Activated T-cell treated with anti-CD3 and anti-CD28 coated beads for 4 hours (primary cell): ENCODE data around the gene PML.

ENCODE experiments used
- DNase-seq: peaks from one replicate; pipeline ENCODE4 v3.0.0-alpha.2; 2020

PML gene

DNA sequence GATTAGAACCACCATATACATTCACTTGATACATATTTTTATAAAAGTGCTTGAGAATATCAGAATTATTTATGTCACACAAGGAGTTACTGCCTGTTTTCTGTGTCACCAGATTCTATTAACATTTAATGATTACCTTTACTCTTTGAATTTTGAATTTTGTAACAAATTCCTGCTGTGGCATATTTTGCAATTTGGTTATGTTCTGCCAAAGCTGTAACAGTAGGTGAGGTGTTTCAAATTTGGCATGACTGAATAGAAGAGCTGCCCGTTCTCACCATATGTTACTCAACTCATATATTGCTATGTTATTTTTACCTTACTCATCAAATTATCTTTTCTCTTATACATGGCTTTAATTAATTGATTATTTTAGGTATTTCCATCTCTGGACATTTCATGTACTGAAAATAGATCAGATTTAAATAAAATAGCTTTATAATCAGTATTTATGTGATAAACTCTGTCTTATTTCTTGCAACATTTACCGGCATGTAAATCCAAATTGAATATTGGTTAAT is 18.9 kb downstream of the PML start:
- DNase-seq, result no peak

DNA sequence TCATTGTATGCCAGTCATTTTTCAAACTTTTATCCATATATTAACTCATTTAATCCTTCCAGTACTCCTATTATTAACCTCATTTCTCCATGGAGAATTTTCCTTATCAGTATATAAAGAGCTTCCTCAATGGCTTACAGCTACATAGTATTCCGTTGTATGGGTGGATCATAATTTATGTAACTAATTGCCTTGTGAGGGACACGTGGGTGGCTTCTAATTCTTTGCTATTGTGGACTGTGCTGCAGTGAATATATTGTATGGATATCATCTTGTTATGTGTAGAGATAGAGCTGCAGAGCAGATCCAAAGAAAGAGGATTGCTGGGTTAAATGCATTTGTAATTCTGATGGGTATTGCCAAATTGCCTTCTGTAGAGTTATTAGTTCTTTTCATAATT is 25.2 kb downstream of the PML start:
- no peak for DNase-seq

DNA sequence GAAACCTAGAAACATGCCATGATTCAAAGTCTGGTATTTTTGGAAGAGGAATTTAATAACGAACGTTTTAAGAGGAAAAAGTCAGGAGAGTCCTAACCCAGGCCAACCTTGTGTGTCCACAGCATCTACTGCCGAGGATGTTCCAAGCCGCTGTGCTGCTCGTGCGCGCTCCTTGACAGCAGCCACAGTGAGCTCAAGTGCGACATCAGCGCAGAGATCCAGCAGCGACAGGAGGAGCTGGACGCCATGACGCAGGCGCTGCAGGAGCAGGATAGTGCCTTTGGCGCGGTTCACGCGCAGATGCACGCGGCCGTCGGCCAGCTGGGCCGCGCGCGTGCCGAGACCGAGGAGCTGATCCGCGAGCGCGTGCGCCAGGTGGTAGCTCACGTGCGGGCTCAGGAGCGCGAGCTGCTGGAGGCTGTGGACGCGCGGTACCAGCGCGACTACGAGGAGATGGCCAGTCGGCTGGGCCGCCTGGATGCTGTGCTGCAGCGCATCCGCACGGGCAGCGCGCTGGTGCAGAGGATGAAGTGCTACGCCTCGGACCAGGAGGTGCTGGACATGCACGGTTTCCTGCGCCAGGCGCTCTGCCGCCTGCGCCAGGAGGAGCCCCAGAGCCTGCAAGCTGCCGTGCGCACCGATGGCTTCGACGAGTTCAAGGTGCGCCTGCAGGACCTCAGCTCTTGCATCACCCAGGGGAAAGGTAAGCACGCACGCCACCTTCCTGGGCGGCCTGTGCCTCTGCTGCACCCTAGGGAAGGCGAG is 28.4 kb downstream of the PML start:
- no peak for DNase-seq

DNA sequence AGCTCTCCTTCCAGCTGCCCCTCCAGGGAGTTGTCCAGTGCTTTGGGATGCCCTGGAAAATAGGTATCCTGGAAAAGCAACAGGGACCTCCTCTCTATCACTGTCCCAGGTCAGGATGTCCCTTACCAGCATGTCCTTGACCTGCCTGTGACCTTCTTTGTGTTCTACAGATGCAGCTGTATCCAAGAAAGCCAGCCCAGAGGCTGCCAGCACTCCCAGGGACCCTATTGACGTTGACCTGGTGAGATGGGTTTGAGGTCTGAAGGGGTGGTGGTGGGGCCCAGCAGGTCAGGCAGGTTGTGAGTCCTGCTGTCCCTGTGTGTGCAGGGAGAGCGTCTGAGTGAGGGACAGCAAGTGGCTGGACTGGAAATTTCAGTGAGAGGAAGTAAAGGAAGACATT is 30.2 kb downstream of the PML start:
- DNase-seq, result no peak

DNA sequence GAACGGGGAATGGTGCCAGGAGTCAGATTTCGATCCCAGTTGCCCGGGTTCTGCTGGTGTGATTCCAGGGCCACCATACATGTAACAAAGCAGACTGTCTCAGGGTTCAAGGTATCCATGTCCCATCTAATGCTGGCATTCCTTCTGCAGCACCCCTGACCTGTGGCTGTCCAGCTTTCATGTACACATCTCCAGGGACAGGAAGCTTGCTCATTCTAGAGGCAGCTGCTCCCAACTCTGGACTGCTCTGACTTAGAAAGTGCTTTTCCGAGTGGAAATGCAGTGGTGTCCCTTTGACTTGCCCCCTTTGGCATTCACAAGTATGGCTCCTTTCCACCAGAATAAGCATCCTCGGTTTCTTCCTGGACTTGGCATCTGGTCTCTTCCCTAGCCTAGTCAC is 30.9 kb downstream of the PML start:
- DNase-seq, result no peak

DNA sequence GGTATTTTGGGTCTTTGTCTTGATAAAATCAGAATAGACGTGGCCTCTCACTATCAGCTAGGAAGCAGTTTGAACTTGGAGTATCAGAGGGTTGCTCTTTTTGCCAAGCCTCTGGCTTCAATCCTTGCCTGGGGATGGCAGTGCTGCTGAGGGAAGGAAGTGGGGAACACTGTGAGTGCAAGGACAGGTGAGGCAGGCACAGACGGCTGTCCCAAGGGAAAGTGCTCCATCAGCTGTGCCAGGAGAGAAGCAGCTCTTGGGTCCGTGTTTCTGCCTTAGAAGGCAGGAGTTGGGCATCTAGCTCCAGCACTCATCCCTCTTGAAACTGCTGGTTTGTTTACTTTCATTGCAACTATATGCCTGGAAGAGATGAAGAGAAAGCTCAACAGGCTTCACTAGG is 33.2 kb downstream of the PML start:
- DNase-seq, result no peak

DNA sequence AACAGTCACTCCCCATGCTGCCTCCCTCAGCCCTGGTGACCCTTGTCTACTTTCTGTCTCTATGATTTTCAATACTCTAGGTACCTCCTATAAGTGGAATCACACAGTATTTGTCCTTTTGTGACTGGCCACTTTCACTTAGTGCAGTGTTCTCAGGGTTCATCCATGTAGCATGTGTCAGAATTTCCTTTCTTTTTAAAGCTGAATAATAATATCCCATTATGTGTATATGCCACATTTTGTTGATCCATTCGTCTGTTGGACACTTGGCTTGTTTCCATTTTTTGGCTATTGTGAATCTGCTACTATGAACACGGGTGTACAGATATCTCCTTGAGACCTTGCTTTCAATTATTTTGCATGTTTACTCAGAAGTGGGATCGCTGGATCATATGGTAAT is 34.1 kb downstream of the PML start:
- DNase-seq, result no peak

DNA sequence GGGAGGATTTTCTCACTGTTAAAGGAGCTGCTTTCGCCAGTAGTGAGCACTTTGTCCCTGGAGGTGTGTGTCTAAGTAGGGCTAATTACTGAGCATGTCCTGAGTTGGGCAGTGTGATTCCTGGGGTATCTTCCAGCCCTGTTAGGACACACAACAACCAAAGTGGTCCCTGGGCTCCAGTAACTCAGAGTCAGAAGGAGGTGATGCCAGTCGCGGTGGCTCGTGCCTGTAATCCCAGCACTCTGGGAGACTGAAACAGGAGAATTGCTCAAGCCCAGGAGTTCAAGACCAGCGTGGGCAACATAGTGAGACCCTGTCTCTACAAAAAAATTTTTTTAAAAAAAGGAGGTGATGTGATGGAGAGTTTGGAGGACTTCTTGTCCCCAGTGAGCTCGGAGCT is 37.5 kb downstream of the PML start:
- DNase-seq, result no peak

DNA sequence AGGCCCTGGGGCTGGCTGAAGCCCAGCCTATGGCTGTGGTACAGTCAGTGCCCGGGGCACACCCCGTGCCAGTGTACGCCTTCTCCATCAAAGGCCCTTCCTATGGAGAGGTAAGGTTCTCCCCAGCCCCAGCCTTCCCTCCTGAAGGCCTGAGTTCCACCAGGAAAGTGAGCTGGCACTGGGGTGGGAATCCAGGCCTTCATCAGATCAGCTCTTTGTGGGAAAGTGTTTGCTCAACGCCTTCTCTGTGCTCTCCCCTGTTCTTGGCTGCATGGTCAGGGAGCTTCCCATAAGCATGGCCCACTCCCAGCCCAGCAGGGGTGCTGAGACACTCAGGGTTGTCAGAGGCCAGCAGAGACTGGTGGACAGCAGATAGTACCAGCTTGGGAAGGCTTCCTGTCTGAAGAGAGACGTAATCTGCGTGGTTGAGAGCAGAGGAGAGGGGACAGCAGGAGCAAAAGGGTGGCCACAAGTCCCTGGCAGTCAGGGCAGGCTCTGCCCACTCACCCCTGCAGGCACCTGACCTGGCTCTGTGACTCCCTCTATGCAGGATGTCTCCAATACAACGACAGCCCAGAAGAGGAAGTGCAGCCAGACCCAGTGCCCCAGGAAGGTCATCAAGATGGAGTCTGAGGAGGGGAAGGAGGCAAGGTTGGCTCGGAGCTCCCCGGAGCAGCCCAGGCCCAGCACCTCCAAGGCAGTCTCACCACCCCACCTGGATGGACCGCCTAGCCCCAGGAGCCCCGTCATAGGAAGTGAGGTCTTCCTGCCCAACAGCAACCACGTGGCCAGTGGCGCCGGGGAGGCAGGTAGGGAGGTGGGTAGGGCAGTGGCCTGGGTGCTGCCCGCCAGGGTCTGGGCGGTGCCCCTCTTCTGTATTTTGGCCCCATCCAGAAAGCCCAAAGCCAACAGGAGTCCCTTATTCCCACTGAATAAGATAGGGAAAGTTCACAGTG is 38.4 kb downstream of the PML start:
- DNase-seq, result no peak

DNA sequence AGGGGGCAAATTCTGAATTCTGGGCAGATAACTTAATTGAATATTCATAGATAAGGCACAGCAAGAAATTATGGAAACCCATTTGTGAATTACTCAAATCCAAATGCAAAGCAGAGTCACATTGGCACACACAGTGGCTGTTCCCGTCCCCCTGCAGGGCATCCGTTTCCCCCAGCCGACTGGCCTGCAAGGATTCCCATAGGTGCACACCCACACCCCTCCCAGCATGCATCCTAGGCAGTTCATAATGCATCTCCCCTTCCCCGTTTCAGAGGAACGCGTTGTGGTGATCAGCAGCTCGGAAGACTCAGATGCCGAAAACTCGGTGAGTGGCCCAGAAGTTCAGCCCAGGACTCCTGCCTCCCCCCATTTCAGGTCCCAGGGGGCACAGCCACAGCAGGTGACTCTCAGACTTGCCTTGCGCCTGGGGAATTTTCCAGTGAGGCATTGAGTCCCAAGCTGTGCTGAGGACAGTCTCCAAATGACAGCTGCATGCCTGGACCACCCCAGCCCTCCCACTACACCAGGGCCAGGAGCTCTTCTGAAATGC is 39.8 kb downstream of the PML start:
- DNase-seq, result no peak

DNA sequence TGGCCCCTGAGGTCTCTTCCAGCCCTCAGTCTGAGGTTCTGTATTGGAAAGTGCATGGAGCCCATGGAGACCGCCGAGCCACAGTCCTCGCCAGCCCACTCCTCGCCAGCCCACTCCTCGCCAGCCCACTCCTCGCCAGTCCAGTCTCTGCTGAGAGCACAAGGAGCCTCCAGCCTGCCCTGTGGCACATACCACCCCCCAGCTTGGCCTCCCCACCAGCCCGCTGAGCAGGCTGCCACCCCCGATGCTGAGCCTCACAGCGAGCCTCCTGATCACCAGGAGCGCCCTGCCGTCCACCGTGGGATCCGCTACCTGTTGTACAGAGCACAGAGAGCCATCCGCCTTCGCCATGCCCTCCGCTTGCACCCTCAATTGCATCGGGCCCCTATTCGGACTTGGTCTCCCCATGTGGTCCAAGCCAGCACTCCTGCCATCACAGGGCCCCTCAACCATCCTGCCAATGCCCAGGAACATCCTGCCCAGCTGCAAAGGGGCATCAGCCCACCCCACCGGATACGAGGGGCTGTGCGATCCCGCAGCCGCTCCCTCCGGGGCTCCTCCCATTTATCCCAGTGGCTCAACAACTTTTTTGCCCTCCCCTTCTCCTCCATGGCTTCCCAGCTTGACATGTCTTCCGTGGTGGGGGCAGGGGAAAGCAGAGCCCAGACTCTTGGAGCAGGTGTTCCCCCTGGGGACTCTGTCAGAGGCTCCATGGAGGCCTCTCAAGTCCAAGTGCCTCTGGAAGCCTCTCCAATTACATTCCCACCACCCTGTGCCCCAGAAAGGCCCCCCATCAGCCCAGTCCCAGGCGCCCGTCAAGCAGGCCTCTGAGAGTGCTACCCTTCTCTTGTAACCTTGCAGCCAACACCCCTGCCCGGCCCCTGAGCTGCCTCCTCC is 40.9 kb downstream of the PML start:
- no peak for DNase-seq

DNA sequence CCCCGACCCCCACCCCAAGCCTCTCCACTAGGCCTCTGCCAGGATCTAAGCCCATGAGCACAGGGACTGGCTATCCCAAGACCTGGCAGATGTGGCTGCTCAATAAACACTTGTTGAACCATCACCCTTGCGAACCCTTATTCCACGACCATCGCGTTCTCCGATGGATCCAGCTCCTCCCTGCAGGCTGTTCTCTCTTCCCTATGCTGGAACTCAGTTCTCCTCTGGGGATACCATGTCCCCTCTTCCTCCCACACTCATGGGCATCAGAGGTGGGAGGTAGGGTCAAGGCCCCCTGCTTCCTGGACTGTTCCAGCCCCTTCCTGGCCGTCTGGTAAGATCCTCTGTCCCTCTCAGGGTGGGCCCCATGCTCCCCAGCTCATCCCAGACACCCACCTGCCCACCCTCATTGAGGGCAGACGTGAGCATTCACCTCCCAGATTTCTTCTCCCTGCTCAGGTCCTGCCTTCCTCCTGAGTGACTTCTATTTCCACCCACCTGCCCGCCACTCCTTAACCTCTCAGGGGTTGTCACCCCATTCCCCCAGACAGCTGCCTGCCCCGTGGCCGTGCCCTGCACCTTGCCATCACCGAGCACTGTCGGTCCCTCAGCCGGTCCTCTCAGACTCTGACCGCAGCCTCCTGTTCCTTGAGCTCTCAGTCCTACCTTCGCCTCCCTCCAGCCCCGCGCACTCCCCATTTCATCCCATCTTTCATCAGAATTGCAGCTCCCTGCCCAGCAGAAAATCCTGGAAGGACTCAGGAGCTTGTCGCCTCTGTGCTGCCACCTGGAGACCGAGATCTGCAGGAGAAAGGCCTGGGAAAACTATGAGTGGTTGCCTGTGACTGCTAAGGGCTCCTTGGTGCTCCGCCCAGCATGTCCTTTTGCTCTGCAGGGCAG is 42.0 kb downstream of the PML start:
- DNase-seq, result no peak

DNA sequence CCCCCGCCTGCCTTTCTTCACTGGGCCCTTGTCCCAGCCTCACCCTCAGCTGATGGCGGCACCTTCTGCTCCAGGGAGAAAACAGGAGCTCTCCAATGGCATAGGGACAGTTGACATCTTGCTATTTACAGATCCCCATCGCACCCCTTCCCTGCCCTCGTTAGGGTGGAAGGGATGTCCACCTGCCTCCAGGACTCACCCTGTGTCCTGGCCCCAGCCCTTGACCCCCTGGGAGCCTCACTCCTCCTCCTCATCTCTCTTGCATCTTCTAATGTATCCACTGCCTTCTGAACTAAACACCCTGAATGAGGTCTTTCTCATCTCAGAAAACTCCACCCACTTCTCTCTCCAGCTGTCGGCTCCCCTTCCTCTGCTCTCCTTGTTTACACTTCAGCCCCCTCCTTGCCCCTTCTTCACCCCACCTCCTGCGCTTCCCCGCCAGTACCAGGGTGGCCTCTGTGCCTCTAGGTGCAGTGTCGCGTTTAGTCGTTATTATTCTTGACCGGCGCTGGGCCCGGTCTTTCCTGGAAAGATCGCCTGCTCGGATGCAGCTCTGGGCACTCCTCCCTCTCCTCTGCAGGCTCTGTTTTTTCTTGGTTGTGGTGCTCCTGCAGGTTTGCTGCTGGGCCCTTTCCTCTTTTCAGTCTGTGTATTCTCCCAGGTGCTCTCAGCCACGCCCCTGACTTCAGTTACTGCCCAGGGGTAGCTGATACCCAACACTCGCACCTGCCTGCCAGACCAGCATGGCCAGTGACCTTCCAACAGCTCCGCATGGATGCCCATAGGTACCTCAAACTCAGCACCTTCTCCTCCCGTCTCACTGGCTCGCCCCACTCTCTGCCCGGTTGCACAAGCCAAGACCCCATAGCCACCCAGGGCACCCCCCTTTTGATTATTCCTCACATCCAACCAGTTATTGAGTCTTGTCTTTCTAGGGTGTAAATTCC is 42.9 kb downstream of the PML start:
- DNase-seq, result no peak

DNA sequence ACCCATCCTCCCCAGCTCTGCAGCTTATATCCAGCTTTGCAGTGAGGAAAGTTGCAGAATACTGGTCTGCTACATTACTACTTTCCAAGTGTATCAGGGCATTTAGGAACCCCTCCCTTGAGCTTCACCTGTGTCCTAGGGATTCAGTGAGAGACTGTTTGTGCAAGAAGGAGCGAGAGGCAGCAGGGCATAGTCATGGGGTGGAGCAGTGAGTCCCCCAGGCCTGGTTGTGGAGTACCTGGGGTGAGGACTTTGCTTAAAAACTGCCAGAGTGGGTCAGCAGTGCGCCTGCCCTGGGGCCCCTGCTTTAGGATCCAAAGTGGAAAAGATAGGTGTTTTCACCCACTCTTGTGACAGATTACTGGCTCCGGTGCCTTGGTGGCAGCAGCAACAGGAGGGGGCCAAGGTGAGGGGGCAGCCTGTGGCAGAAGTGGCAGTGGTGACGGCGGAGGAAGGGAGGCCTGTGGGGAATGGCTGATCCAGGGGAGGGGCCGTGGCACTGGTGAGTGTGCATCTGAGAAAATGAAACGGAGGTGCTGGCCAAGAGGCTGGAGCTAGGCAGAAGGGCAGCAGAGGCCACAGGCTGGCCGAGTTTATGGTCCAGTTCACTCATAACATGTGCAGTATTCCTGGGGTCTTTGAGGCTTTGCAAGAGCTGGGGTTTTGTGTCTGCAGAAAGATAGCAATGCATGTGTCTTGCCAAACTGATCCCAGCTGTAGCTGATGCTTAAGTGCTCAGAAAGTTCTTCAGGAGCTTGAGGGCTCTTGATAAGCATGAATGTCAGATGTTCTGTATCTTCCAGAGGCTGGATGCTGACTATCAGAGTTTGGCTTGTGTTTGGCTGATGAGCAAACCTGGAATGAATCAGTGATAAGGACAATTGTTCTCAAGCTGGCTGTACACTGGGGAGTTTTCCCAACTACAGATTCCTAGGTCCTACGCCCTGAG is 44.5 kb downstream of the PML start:
- DNase-seq, result no peak

DNA sequence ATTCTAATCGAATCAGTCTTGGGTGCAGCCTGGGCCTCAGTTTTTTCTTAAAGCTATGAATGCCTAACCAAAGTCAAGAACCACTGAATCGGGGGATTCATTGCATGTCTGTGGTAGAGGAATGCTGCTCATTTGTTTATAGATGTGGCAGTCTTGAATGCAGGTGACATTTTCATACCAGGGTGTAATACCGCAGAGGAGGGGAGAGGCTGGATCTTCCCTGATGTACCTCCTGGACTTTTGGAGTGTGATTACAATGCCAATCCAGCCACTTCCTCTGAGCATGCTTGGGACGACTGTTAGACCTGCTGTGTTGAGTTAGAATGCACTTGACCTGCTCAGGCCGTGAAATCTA is 45.1 kb downstream of the PML start:
- DNase-seq, result no peak

DNA sequence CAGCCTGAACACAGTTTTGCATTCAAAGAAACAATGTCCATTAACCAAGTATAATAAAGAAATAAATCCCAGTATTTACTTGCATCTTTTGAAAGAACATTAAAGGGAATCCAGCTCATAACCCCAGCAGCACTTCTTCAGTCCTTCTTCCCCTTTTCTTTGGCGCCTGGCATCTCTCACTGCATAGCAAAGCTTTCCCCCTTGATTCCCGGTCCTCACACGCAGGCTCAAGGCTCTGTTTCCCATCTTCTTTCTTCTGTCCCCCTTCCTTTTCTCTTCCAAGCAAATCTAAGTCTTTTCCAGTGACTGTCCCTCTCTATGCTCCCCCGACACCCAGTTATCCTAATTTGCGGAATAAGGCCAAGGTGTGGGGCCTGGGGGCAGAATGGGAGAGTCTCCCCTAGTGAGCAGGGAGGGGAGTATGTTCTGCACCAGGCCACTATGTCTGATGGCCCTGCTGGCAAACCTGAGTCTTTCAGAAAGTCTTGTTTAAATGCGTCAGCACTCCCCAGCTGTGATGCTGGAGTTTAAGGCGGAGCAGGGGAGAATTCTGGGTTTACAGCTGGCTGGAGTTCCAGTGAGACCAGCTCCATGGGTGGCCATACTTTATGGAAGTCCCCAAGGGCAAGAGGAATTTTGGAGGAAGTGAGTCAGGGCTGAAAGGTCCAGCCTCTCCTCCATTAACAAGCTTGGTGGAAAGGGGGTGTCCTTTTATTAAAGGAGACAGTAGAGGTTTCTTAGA is 45.8 kb downstream of the PML start:
- DNase-seq, result no peak

DNA sequence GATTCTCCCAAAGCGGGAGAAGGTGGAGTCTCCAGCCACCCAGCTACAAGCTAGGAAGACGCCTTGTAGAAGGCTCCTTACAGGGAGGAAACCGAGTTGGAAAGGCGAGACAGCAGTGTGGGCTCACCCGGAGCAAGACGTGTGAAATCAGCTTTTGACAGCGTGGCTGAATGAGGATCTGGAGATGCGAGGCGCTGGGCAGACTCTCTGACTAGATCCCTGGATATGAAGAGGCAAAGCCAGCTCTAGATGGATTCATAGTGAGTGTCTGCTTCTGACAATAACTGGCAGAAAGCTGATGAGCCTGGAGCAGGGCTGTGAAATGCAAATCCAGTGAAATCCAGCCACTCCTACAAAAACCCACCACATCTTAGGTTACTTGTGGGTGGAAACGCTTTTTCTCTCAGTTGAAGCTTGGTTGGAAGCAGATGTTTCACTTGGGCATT is 46.8 kb downstream of the PML start:
- DNase-seq, result no peak

DNA sequence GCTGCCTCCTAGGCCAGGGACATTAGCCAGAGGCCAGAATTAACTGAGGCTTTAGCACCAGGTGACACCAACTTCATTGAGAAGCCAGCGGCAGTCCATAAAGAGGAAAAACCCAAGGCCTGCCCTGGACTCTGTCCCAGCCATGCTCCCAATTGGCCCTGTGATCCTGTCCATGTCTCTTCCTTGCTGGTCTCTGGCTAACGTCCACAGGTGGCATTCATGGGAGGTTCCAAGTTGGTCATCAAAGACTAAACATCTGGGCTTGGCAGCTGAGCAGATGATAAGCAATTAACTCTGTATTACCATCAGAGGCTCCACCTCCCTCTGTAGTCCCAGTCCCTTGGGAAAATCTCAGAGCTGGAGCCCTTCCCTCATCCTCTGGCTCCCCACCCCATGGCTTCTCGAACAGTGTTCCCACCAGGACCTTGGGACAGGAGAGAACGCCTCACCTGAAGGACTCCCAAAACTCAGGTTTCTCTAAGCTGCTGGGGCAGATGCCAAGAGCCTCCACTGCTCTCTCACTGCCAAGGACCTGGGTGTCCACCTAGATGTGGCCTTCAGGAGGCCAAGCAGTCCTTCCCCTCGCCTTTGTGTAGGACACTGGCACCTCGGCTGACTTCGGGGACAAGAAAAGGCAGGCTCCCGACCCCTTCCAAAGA is 47.4 kb downstream of the PML start:
- DNase-seq, result no peak
